ENCODE results near the gene TMEM255B. TPM values are rescaled to one million over a fixed set of nuclear protein-coding genes. Genes with fewer than 3 reads are reported as not detected.

The TMEM255B gene
- total and polyA plus RNA-seq, 2 donors (not counting 3 experiments of a cell fraction or from before 2014, with no cell fraction given): 105 to 121 TPM

GRCh38 chr13:113746671-113747070 is 12.4 kb upstream of the TMEM255B start:
- POLR2A ChIA-PET: no interaction called here
- Histone ChIP-seq H3K36me3 (ENCODE audit: control insufficient read depth in 2 of 2, extremely low read depth in 1 of 2, insufficient read depth in 2 of 2, low read length in 2 of 2) (no peaks in the 10 kb centered on the region), H3K4me1 (ENCODE audit: control insufficient read depth, extremely low read depth, insufficient read depth, low read length) (no peaks in the 10 kb centered on the region), H4K20me1 (replicated peaks; ENCODE audit: control insufficient read depth, extremely low read depth, insufficient read depth, low read length) (no peaks in the 10 kb centered on the region), H3K27ac (ENCODE audit: insufficient read depth, low read depth, low read length) (no peak overlapping the region), H3K9ac (replicated peaks; ENCODE audit: extremely low read depth, insufficient read depth, low read length) (no peak overlapping the region), H3K27me3 (ENCODE audit: control insufficient read depth in 2 of 2, insufficient read depth in 2 of 2, low read length in 2 of 2) (no peaks in the 10 kb centered on the region), H3K4me3 (replicated peaks in 1 of 3; ENCODE audit: insufficient read depth in 1 of 3, low read depth in 1 of 3, low read length in 3 of 3) (no peak overlapping the region), H3K9me1 (replicated peaks; ENCODE audit: control insufficient read depth, extremely low read depth, insufficient read depth, low read length) (no peaks in the 10 kb centered on the region), H3K4me2 (ENCODE audit: insufficient read depth, low read length) (no peak overlapping the region), H3K9me3 (replicated peaks; ENCODE audit: control insufficient read depth, insufficient read depth, low read length) (no peaks in the 10 kb centered on the region), H2AFZ (ENCODE audit: low read depth, low read length) (no peak overlapping the region), H3K79me2 (ENCODE audit: control insufficient read depth, insufficient read depth, low read length) (no peaks in the 10 kb centered on the region)
- TF ChIP-seq JUN (IDR thresholded peaks at IDR 0.05; ENCODE audit: borderline replicate concordance, insufficient read depth, insufficient read length, low read depth): no peak
- TF ChIP-seq POLR2A (IDR thresholded peaks at IDR 0.05; ENCODE audit: low read depth, low read length): no peak
- TF ChIP-seq, protein P1, sequence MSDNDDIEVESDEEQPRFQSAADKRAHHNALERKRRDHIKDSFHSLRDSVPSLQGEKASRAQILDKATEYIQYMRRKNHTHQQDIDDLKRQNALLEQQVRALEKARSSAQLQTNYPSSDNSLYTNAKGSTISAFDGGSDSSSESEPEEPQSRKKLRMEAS (IDR thresholded peaks at IDR 0.05; ENCODE audit: insufficient read depth, insufficient read length): no peak
- TF ChIP-seq GATA2 (IDR thresholded peaks at IDR 0.05; ENCODE audit: insufficient read depth, insufficient read length, low read depth, low read length): no peak
- TF ChIP-seq MYC (IDR thresholded peaks at IDR 0.05; ENCODE audit: low read depth, low read length): no peak
- TF ChIP-seq EZH2 (IDR thresholded peaks at IDR 0.05; ENCODE audit: borderline replicate concordance, low read depth, low read length, severe bottlenecking): no peak
- TF ChIP-seq POLR2AphosphoS5 (IDR thresholded peaks at IDR 0.05; ENCODE audit: insufficient read depth, low read depth, low read length): no peak
- TF ChIP-seq, protein P2, sequence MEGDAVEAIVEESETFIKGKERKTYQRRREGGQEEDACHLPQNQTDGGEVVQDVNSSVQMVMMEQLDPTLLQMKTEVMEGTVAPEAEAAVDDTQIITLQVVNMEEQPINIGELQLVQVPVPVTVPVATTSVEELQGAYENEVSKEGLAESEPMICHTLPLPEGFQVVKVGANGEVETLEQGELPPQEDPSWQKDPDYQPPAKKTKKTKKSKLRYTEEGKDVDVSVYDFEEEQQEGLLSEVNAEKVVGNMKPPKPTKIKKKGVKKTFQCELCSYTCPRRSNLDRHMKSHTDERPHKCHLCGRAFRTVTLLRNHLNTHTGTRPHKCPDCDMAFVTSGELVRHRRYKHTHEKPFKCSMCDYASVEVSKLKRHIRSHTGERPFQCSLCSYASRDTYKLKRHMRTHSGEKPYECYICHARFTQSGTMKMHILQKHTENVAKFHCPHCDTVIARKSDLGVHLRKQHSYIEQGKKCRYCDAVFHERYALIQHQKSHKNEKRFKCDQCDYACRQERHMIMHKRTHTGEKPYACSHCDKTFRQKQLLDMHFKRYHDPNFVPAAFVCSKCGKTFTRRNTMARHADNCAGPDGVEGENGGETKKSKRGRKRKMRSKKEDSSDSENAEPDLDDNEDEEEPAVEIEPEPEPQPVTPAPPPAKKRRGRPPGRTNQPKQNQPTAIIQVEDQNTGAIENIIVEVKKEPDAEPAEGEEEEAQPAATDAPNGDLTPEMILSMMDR (IDR thresholded peaks at IDR 0.05; ENCODE audit: extremely low read depth in 1 of 2, insufficient read depth in 1 of 2, low read depth in 1 of 2, low read length in 2 of 2): no peak
- no peak for TF ChIP-seq FOS (IDR thresholded peaks at IDR 0.05; ENCODE audit: borderline replicate concordance, insufficient read depth, low read length)
- no TSS peak for BruUV-seq (replicated peaks)
- dilution Hi-C loops (cut with MboI; ENCODE audit: extremely low pct_ligation_motif_present, low sequenced_read_pairs) (no loop called here), intact Hi-C loops (cut with micrococcal nuclease) (no loop called here)
- DNase-seq (ENCODE audit: low read depth, low spot score): no peak
- CTCF ChIA-PET: interaction anchor here (1.3 kb wide), 1 partner anchor 56 kb away, joined by 3 read pairs; no protein-coding TSS in a partner anchor
- no peak for FAIRE-seq
